ENCODE results near the gene CIT.

GRCh38 chr12:119901670-119902069, 24.6 kb upstream of the CIT start:
- TF ChIP-seq ZNF121 (tag by site-specific recombination; IDR thresholded peaks at IDR 0.05) (no peak), ZNF239 (tag by site-specific recombination; IDR thresholded peaks at IDR 0.05) (no peak), CTCF (tag by site-specific recombination; IDR thresholded peaks at IDR 0.05) (no peak), ZNF677 (tag by site-specific recombination; IDR thresholded peaks at IDR 0.05) (no peak), ZNF785 (tag by site-specific recombination; IDR thresholded peaks at IDR 0.05) (no peak), REST (tag by site-specific recombination; IDR thresholded peaks at IDR 0.05) (no peak), ZNF146 (tag by site-specific recombination; IDR thresholded peaks at IDR 0.05) (no peak), YY1 (tag by site-specific recombination; IDR thresholded peaks at IDR 0.05) (no peak)
